Measurements from ENCODE around the gene ATPAF2. TPM values are rescaled to one million over a fixed set of nuclear protein-coding genes. Genes with fewer than 3 reads are reported as not detected.

The ATPAF2 gene
- total RNA-seq, 1 experiment from 2014 or later: 40.5 TPM

DNA sequence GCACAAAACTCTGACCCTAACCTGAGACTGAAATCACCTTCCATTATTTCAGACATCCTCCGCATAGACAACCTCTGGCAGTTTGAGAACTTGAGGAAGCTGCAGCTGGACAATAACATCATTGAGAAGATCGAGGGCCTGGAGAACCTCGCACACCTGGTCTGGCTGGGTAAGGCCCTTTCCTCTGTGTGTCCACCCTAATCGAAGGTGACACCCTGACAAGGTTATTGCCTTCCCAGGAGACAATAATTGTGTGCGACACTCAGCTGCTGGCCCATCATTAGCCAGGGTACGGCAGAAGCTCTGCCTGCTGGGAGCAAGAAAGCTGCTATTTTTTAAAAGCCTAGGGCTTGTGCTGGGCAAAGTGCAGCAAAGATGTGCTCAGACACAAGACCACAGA lies 55.2 kb downstream of the ATPAF2 start:
- H3K79me2 ChIP-seq (ENCODE audit: low read length): no peaks in the 10 kb centered on the region
- DNase-seq: no peak
- no peaks in the 10 kb centered on the region for H4K20me1 ChIP-seq (ENCODE audit: low read length)
- TF ChIP-seq EZH2phosphoT487 (IDR thresholded peaks at IDR 0.05; ENCODE audit: borderline replicate concordance, low read length) (no peak), EZH2 (IDR thresholded peaks at IDR 0.05; ENCODE audit: low read length, unreplicated experiment) (no peak), CTCF (conservative IDR thresholded peaks at IDR 0.05; ENCODE audit: low read depth, low read length) (no peak)
- H3F3A ChIP-seq (ENCODE audit: low read length, unreplicated experiment): no peaks in the 10 kb centered on the region
- POLR2A ChIA-PET (ENCODE audit: unreplicated experiment): no interaction called here
- H3K27ac ChIP-seq (ENCODE audit: low read length): no peak overlapping the region
- no peak overlapping the region for H3K4me3 ChIP-seq (ENCODE audit: low read length)
- CTCF ChIA-PET: no interaction called here
- peaks cover 9% of the 10 kb centered on the region for H3K4me1 ChIP-seq (ENCODE audit: insufficient read depth, low read length)
- H3K27me3 ChIP-seq (ENCODE audit: low read length): no peaks in the 10 kb centered on the region
- BruUV-seq (replicated peaks): no TSS peak
- H3K4me2 ChIP-seq (ENCODE audit: low read length): no peak overlapping the region
- ATAC-seq: no peak
- no peaks in the 10 kb centered on the region for H3K9me3 ChIP-seq (ENCODE audit: low read length)
- intact Hi-C loops (cut with micrococcal nuclease): no loop called here
- H3K9me2 ChIP-seq (replicated peaks; ENCODE audit: low read length): no peaks in the 10 kb centered on the region
- no peak overlapping the region for H3K9ac ChIP-seq (ENCODE audit: low read length)
- H2AFZ ChIP-seq (ENCODE audit: low read length): no peak overlapping the region
- no peaks in the 10 kb centered on the region for H3K36me3 ChIP-seq (ENCODE audit: low read depth, low read length)

DNA sequence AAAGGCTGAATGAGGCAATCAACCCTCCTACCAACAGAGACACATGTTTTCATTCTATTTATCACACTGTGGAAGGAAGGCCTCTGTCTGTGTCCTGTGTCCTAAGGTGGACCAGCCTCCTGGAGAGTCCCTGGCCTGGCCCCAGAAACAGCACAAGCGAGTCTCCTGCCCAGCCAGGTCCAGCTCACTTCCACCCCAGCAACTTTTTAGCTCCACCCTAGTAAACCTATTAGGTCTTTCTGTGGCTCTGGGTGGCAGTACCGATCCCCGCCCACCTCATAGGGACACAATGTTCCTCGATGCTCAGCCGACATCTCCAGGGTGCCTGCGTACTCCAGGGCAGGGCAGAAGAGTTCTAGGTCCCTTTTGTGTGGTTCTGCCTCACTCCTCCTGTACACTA lies 55.6 kb downstream of the ATPAF2 start:
- CTCF ChIA-PET: no interaction called here
- POLR2A ChIA-PET (ENCODE audit: unreplicated experiment): no interaction called here

GRCh38 chr17:17982801-17983200 lies 56.2 kb downstream of the ATPAF2 start:
- Histone ChIP-seq H3K4me2 (ENCODE audit: low read length) (no peak overlapping the region), H3K36me3 (ENCODE audit: low read depth, low read length) (no peaks in the 10 kb centered on the region), H3K9me2 (replicated peaks; ENCODE audit: low read length) (no peaks in the 10 kb centered on the region), H3K27ac (ENCODE audit: low read length) (no peak overlapping the region), H3K79me2 (ENCODE audit: low read length) (no peaks in the 10 kb centered on the region), H3K4me1 (ENCODE audit: insufficient read depth, low read length) (peaks cover 9% of the 10 kb centered on the region), H3K4me3 (ENCODE audit: low read length) (no peak overlapping the region), H2AFZ (ENCODE audit: low read length) (no peak overlapping the region), H3K27me3 (ENCODE audit: low read length) (no peaks in the 10 kb centered on the region), H3K9ac (ENCODE audit: low read length) (no peak overlapping the region), H3F3A (ENCODE audit: low read length, unreplicated experiment) (no peaks in the 10 kb centered on the region), H4K20me1 (ENCODE audit: low read length) (no peaks in the 10 kb centered on the region), H3K9me3 (ENCODE audit: low read length) (no peaks in the 10 kb centered on the region)
- ATAC-seq (no peak), DNase-seq (peak; percentile 45)
- POLR2A ChIA-PET (ENCODE audit: unreplicated experiment): no interaction called here
- no peak for TF ChIP-seq EZH2 (IDR thresholded peaks at IDR 0.05; ENCODE audit: low read length, unreplicated experiment)
- no peak for TF ChIP-seq EZH2phosphoT487 (IDR thresholded peaks at IDR 0.05; ENCODE audit: borderline replicate concordance, low read length)
- no peak for TF ChIP-seq CTCF (conservative IDR thresholded peaks at IDR 0.05; ENCODE audit: low read depth, low read length)
- CTCF ChIA-PET: no interaction called here
- no TSS peak for BruUV-seq (replicated peaks)
- intact Hi-C loops (cut with micrococcal nuclease): no loop called here

More for the DNA sequence above, 55.6 kb downstream of the ATPAF2 start:
- Histone ChIP-seq H3K36me3 (ENCODE audit: low read depth, low read length) (no peaks in the 10 kb centered on the region), H3K4me1 (ENCODE audit: insufficient read depth, low read length) (peaks cover 9% of the 10 kb centered on the region), H3K4me3 (ENCODE audit: low read length) (no peak overlapping the region), H3K9ac (ENCODE audit: low read length) (no peak overlapping the region), H2AFZ (ENCODE audit: low read length) (no peak overlapping the region), H3K9me2 (replicated peaks; ENCODE audit: low read length) (no peaks in the 10 kb centered on the region), H3K27me3 (ENCODE audit: low read length) (no peaks in the 10 kb centered on the region), H3K27ac (ENCODE audit: low read length) (no peak overlapping the region), H3K9me3 (ENCODE audit: low read length) (no peaks in the 10 kb centered on the region), H3F3A (ENCODE audit: low read length, unreplicated experiment) (no peaks in the 10 kb centered on the region), H3K4me2 (ENCODE audit: low read length) (no peak overlapping the region), H3K79me2 (ENCODE audit: low read length) (no peaks in the 10 kb centered on the region), H4K20me1 (ENCODE audit: low read length) (no peaks in the 10 kb centered on the region)
- no peak for DNase-seq
- intact Hi-C loops (cut with micrococcal nuclease): no loop called here
- TF ChIP-seq EZH2 (IDR thresholded peaks at IDR 0.05; ENCODE audit: low read length, unreplicated experiment) (no peak), EZH2phosphoT487 (IDR thresholded peaks at IDR 0.05; ENCODE audit: borderline replicate concordance, low read length) (no peak), CTCF (conservative IDR thresholded peaks at IDR 0.05; ENCODE audit: low read depth, low read length) (no peak)
- BruUV-seq (replicated peaks): no TSS peak
- ATAC-seq: peak; percentile 49; the same call in 1 of the 2 replicates
